Panc1 (cell line): ENCODE results near the gene LRRC70. TPM values are rescaled to one million over a fixed set of nuclear protein-coding genes. Genes with fewer than 3 reads are reported as not detected.

Experiments
- ATAC-seq: fragments of 200-7000 bp; cut with Tn5 transposase; 2 replicates; pipeline ENCODE4 v1.9.1; 2020; ENCODE audit warnings: mild to moderate bottlenecking, moderate library complexity
- BruUV-seq: library from RNA; stranded (reverse); fragments of 400-500 nt; replicated peaks from 2 replicates; lab custom pipeline; 2021; lab: Mats Ljungman, UMichigan
- CTCF ChIA-PET: fragments of 300-600 bp; sonication (Branson Sonifier 250); formaldehyde crosslinking; loops from one replicate; lab custom pipeline; 2022; ENCODE audit warnings: antibody characterized with exemption; lab: Charles Lee
- POLR2A ChIA-PET: fragments of 300-600 bp; sonication (Branson Sonifier 250); formaldehyde crosslinking; loops from one replicate; lab custom pipeline; 2022; ENCODE audit warnings: antibody characterized with exemption; lab: Charles Lee
- DNase-seq: peaks from one replicate; pipeline ENCODE4 v3.0.0-alpha.2; 2010; ENCODE audit warnings: low read depth, low spot score
- H3K27ac ChIP-seq: 2 replicates; pipeline ENCODE4 v1.5.1; 2011; ENCODE audit warnings: mild to moderate bottlenecking, low read length, inconsistent platforms
- H3K27me3 ChIP-seq: fragments of 200-500 bp; sonication (Bioruptor generic); 2 replicates; pipeline ENCODE4 v1.6.0; 2014; ENCODE audit warnings: low read length, inconsistent platforms; ENCODE audit not compliant: control insufficient read depth, insufficient read depth
- H3K36me3 ChIP-seq: fragments of 200-500 bp; sonication (Bioruptor generic); 2 replicates; pipeline ENCODE4 v1.5.1; 2014; ENCODE audit warnings: inconsistent platforms, mild to moderate bottlenecking, low read length, moderate library complexity; ENCODE audit not compliant: control insufficient read depth, insufficient read depth
- H3K4me1 ChIP-seq: 2 replicates; pipeline ENCODE4 v1.5.1; 2011; ENCODE audit warnings: inconsistent platforms, mild to moderate bottlenecking, low read length, moderate library complexity; ENCODE audit not compliant: control insufficient read depth, insufficient read depth
- H3K4me3 ChIP-seq, 2 experiments: 2 replicates each; pipeline ENCODE4 v1.5.1; 2011 to 2012; ENCODE audit warnings: low read depth in 2 of 2, low read length in 2 of 2, mild to moderate bottlenecking in 2 of 2, inconsistent platforms in 1 of 2, moderate library complexity in 1 of 2
- H3K9me3 ChIP-seq: fragments of 200-500 bp; sonication (Bioruptor generic); 2 replicates; pipeline ENCODE4 v1.5.1; 2014; ENCODE audit warnings: low read depth, mild to moderate bottlenecking, inconsistent platforms, low read length, moderate library complexity; ENCODE audit not compliant: control insufficient read depth, insufficient read depth
- CTCF ChIP-seq: fragments of 450-650 bp; IDR thresholded peaks from 2 replicates; pipeline ENCODE4 v1.5.1; 2017; ENCODE audit warnings: mild to moderate bottlenecking
- POLR2AphosphoS5 ChIP-seq: IDR thresholded peaks from 2 replicates; pipeline ENCODE4 v1.6.1; 2012; ENCODE audit warnings: mild to moderate bottlenecking, low read depth, low read length, moderate library complexity
- REST ChIP-seq, 2 experiments: IDR thresholded peaks; 2 replicates each; pipeline ENCODE4 v1.6.1; 2011 to 2012; ENCODE audit warnings: low read depth in 2 of 2, control low read depth in 1 of 2, low read length in 1 of 2, mild to moderate bottlenecking in 1 of 2, moderate library complexity in 1 of 2; ENCODE audit not compliant: insufficient read depth in 1 of 2
- SIN3A ChIP-seq: IDR thresholded peaks from 2 replicates; pipeline ENCODE4 v1.6.1; 2012; ENCODE audit warnings: low read depth, mild to moderate bottlenecking, low read length, moderate library complexity, borderline replicate concordance; ENCODE audit not compliant: insufficient read depth
- TCF7L2 ChIP-seq: IDR thresholded peaks from 2 replicates; pipeline ENCODE4 v1.6.1; 2011; ENCODE audit warnings: mild to moderate bottlenecking, low read depth, low read length, inconsistent platforms
- in situ Hi-C: cut with HindIII; loops from 2 replicates; pipeline ENCODE4 v1.10.0; 2016; ENCODE audit warnings: low sequenced_read_pairs, low pct_unique_long_range_greater_than_20kb
- intact Hi-C: fragments of 100-400 bp; cut with micrococcal nuclease; formaldehyde crosslinking; loops from one replicate; pipeline ENCODE4 v1.10.0; 2022; ENCODE audit not compliant: unreplicated experiment
- total RNA-seq: library from RNA; stranded (reverse); gene quantifications from one replicate; pipeline ENCODE4 v1.2.1, GENCODE V29; 2021; ENCODE audit not compliant: unreplicated experiment

LRRC70 gene
- total RNA-seq, 1 experiment from 2014 or later: 0.13 TPM

- Histone ChIP-seq H3K4me3 (no peak overlapping the region), H3K36me3 (no peaks in the 10 kb centered on the region), H3K9me3 (no peaks in the 10 kb centered on the region), H3K27me3 (no peaks in the 10 kb centered on the region), H3K27ac (no peak overlapping the region), H3K4me1 (no peaks in the 10 kb centered on the region)
- ChIA-PET CTCF (no interaction called here), POLR2A (no interaction called here)
- TF ChIP-seq POLR2AphosphoS5: no peak
- no peak for TF ChIP-seq SIN3A
- no peak for TF ChIP-seq CTCF
- no peak for TF ChIP-seq REST (IDR thresholded peaks at IDR 0.05; ENCODE audit: insufficient read depth in 1 of 2, low read depth in 2 of 2, low read length in 1 of 2)
- TF ChIP-seq TCF7L2: no peak
- DNase-seq: no peak
- no peak for ATAC-seq
- intact Hi-C loops: no loop called here
- in situ Hi-C loops: no loop called here
- no TSS peak for BruUV-seq
These were observed 4.0 kb upstream of the LRRC70 start for GRCh38 chr5:62574599-62574998.

DNA sequence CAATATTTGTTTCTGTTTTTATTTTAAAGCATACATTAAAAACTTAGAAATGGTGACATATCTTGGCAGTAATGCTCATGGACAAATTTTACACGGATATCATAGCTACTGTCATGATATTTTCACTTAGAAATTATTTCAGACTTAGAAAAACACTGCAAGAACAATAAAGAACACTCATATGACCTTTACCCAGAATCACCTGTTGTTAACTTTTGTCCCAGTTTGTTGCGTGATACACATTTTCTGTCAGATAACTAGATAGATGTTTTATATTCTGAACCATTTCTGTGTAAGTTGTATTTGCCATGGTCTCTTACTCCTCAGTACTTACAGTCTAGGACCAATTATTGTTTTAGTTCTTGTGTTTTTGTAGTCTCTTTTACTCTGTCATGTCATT, 3.6 kb upstream of the LRRC70 start:
- H3K9me3 ChIP-seq: no peaks in the 10 kb centered on the region
- no peaks in the 10 kb centered on the region for H3K27me3 ChIP-seq
- TF ChIP-seq POLR2AphosphoS5: no peak
- TF ChIP-seq CTCF: no peak
- no peak for TF ChIP-seq SIN3A
- no peak for TF ChIP-seq TCF7L2
- TF ChIP-seq REST (IDR thresholded peaks at IDR 0.05; ENCODE audit: insufficient read depth in 1 of 2, low read depth in 2 of 2, low read length in 1 of 2): no peak
- CTCF ChIA-PET: no interaction called here
- DNase-seq (no peak), ATAC-seq (no peak)
- H3K4me1 ChIP-seq: no peaks in the 10 kb centered on the region
- in situ Hi-C loops (no loop called here), intact Hi-C loops (no loop called here)
- no peaks in the 10 kb centered on the region for H3K36me3 ChIP-seq
- POLR2A ChIA-PET: no interaction called here
- BruUV-seq: no TSS peak
- no peak overlapping the region for H3K4me3 ChIP-seq
- H3K27ac ChIP-seq: no peak overlapping the region
